HepG2 (cell line): ENCODE data around the gene CCDC196. TPM values are rescaled to one million over a fixed set of nuclear protein-coding genes. Genes with fewer than 3 reads are reported as not detected.

ENCODE experiments used
- ATAC-seq: fragments of 200-7000 bp; cut with Tn5 transposase; 3 replicates; pipeline ENCODE4 v1.9.1; 2020; ENCODE audit warnings: mild to moderate bottlenecking, moderate library complexity
- BruUV-seq: library from RNA; stranded (reverse); fragments of 400-500 nt; replicated peaks from 2 replicates; lab custom pipeline; 2021; lab: Mats Ljungman, UMichigan
- CTCF ChIA-PET: fragments of 300-600 bp; formaldehyde crosslinking; extraction: SDS; loops from one replicate; lab custom pipeline; 2021; ENCODE audit warnings: low total read pairs, inconsistent platforms, low intra/inter-chr PET ratio; lab: Yijun Ruan, JAX
- POLR2A ChIA-PET: fragments of 350-600 bp; sonication (Branson Sonifier 250); formaldehyde crosslinking; loops from one replicate; lab custom pipeline; 2020; ENCODE audit warnings: antibody characterized with exemption, inconsistent platforms; lab: Yijun Ruan, JAX
- DNase-seq: peaks from one replicate; pipeline ENCODE4 v3.0.0-alpha.2; 2015; ENCODE audit warnings: low spot score
- FAIRE-seq: peaks from 3 replicates; lab custom pipeline; 2011; peaks lifted over from hg19 to GRCh38; lab: Jason Lieb, UNC
- H2AFZ ChIP-seq: one replicate; pipeline ENCODE4 v1.6.1; 2011; ENCODE audit warnings: low read length, inconsistent platforms
- H3K27ac ChIP-seq: fragments of 300-600 bp; 3 replicates; pipeline ENCODE4 v1.8.0; 2011; ENCODE audit warnings: mixed run types, mild to moderate bottlenecking, mixed read lengths, low read length, inconsistent platforms; ENCODE audit not compliant: insufficient read depth; ENCODE audit errors: extremely low read length
- H3K27me3 ChIP-seq, 2 experiments: fragments of 200-600 bp in 1 of 2; 2 replicates in 1 of 2; 3 replicates in 1 of 2; pipeline versions ENCODE4 v1.6.0 to v1.8.0; 2011; ENCODE audit warnings: low read length in 2 of 2, mild to moderate bottlenecking in 2 of 2, moderate library complexity in 2 of 2, inconsistent platforms in 1 of 2; ENCODE audit not compliant: insufficient read depth in 2 of 2, control insufficient read depth in 1 of 2
- H3K36me3 ChIP-seq, 2 experiments: fragments of 200-600 bp in 1 of 2; replicated peaks in 1 of 2; 2 replicates in 1 of 2; 3 replicates in 1 of 2; pipeline versions ENCODE4 v1.5.1 to v1.8.0; 2011; ENCODE audit warnings: low read length in 2 of 2, inconsistent platforms in 1 of 2; ENCODE audit not compliant: insufficient read depth in 2 of 2, control insufficient read depth in 1 of 2
- H3K4me1 ChIP-seq: 2 replicates; pipeline ENCODE4 v1.5.1; 2012; ENCODE audit warnings: low read length, inconsistent platforms; ENCODE audit not compliant: insufficient read depth
- H3K4me2 ChIP-seq: 2 replicates; pipeline ENCODE4 v1.6.0; 2011; ENCODE audit warnings: low read depth, low read length, inconsistent platforms
- H3K4me3 ChIP-seq, 3 experiments: fragments of 200-600 bp in 1 of 3; sonication (generic), shearing (Covaris generic) in 1 of 3; replicated peaks in 1 of 3; 2 replicates each; pipeline ENCODE4 v1.5.1; 2011 to 2016; ENCODE audit warnings: low read length in 3 of 3, inconsistent platforms in 2 of 3, low read depth in 2 of 3, mild to moderate bottlenecking in 2 of 3, control low read depth in 1 of 3, mixed read lengths in 1 of 3; ENCODE audit not compliant: insufficient read depth in 1 of 3
- H3K79me2 ChIP-seq: one replicate; pipeline ENCODE4 v1.6.1; 2011; ENCODE audit warnings: low read length, inconsistent platforms; ENCODE audit not compliant: insufficient read depth
- H3K9ac ChIP-seq: 2 replicates; pipeline ENCODE4 v1.6.0; 2011; ENCODE audit warnings: mild to moderate bottlenecking, low read depth, low read length, inconsistent platforms; ENCODE audit not compliant: insufficient read depth
- H3K9me3 ChIP-seq: 2 replicates; pipeline ENCODE4 v1.5.1; 2012; ENCODE audit warnings: mild to moderate bottlenecking, low read length
- H4K20me1 ChIP-seq: 2 replicates; pipeline ENCODE4 v1.6.0; 2011; ENCODE audit warnings: inconsistent platforms, mild to moderate bottlenecking, low read length, moderate library complexity; ENCODE audit not compliant: insufficient read depth
- FOSL2 ChIP-seq: sonication (generic); formaldehyde crosslinking; IDR thresholded peaks from 2 replicates; pipeline ENCODE4 v1.4.0; 2020; ENCODE audit warnings: missing genetic modification reagents
- PATZ1 ChIP-seq: sonication (generic); formaldehyde crosslinking; IDR thresholded peaks from 2 replicates; pipeline ENCODE4 v1.4.0; 2020; ENCODE audit warnings: missing genetic modification reagents
- SNAPC4 ChIP-seq: sonication (generic); formaldehyde crosslinking; IDR thresholded peaks from 2 replicates; pipeline ENCODE4 v1.4.0; 2020; ENCODE audit warnings: mild to moderate bottlenecking, missing genetic modification reagents
- ZNF75D ChIP-seq: sonication (generic); formaldehyde crosslinking; IDR thresholded peaks from 2 replicates; pipeline ENCODE4 v1.8.1; 2023; ENCODE audit warnings: missing genetic modification reagents, mild to moderate bottlenecking, borderline replicate concordance
- in situ Hi-C: cut with HindIII; loops from 2 replicates; pipeline ENCODE4 v1.10.0; 2017; ENCODE audit warnings: low pct_unique_long_range_greater_than_20kb; ENCODE audit not compliant: extremely low pct_ligation_motif_present
- intact Hi-C: fragments of 100-400 bp; cut with micrococcal nuclease; formaldehyde crosslinking; loops from one replicate; pipeline ENCODE4 v1.10.0; 2022; ENCODE audit not compliant: unreplicated experiment
- polyA plus RNA-seq, 8 experiments: library from polyadenylated mRNA; depleted of rRNA in 3 of 8; stranded (reverse) in 7 of 8; unstranded in 1 of 8; fragments of >200 nt; fragmentation: Illumina TruSeq in 4 of 8; extraction: Trizol in 4 of 8; gene quantifications; 2 replicates each; pipeline versions ENCODE4 v1.2.1 to v1.2.3, GENCODE V29; 2011 to 2016; ENCODE audit warnings: low read depth in 4 of 8, missing spikeins in 1 of 8, mixed read lengths in 1 of 8; ENCODE audit not compliant: insufficient read depth in 1 of 8
- total RNA-seq, 5 experiments: library from RNA; depleted of rRNA; stranded (reverse); fragments of >200 nt; fragmentation: Illumina TruSeq; extraction: Trizol; gene quantifications; 2 replicates each; pipeline ENCODE4 v1.2.3, GENCODE V29; 2016; ENCODE audit warnings: low read depth in 1 of 5

CCDC196 gene
- total and polyA plus RNA-seq, 2 of the 13 experiments (the other 11 are each of a cell fraction or from before 2014, with no cell fraction given), result not detected

GRCh38 chr14:66472251-66472650 is 13.9 kb upstream of the CCDC196 start:
- FAIRE-seq (no peak), DNase-seq (no peak), ATAC-seq (no peak)
- Histone ChIP-seq H3K9me3 (peaks cover 23% of the 10 kb centered on the region), H4K20me1 (no peaks in the 10 kb centered on the region), H2AFZ (no peak overlapping the region), H3K79me2 (no peaks in the 10 kb centered on the region), H3K4me1 (no peaks in the 10 kb centered on the region), H3K27me3 (no peaks in the 10 kb centered on the region), H3K4me2 (no peak overlapping the region), H3K36me3 (no peaks in the 10 kb centered on the region), H3K9ac (no peak overlapping the region), H3K27ac (no peak overlapping the region), H3K4me3 (no peak overlapping the region)
- TF ChIP-seq FOSL2 (CRISPR knock-in tag) (no peak), SNAPC4 (CRISPR knock-in tag) (no peak), PATZ1 (CRISPR knock-in tag) (no peak), ZNF75D (no peak)
- intact Hi-C loops, result no loop called here
- ChIA-PET CTCF (no interaction called here), POLR2A (no interaction called here)
- in situ Hi-C loops, result no loop called here
- BruUV-seq, result no TSS peak
